ENCODE results near the gene RFLNA.

The RFLNA gene

GRCh38 chr12:124302241-124302806 lies 7.4 kb downstream of the RFLNA start:
- Histone ChIP-seq H3K9me2 (replicated peaks; ENCODE audit: low read depth, low read length) (no peaks in the 10 kb centered on the region), H3F3A (ENCODE audit: low read depth) (no peaks in the 10 kb centered on the region), H3K4me2 (ENCODE audit: low read depth, low read length, poor library complexity, severe bottlenecking) (no peak overlapping the region), H3K27me3 (ENCODE audit: insufficient read depth, low read length, poor library complexity, severe bottlenecking) (no peaks in the 10 kb centered on the region), H2AFZ (ENCODE audit: low read length) (no peak overlapping the region), H3K9ac (ENCODE audit: low read depth, low read length, poor library complexity, severe bottlenecking) (no peak overlapping the region), H3K36me3 (ENCODE audit: insufficient read depth, low read length) (no peaks in the 10 kb centered on the region), H4K20me1 (ENCODE audit: insufficient read depth, low read length, poor library complexity, severe bottlenecking) (no peaks in the 10 kb centered on the region), H3K79me2 (ENCODE audit: insufficient read depth, low read length) (no peaks in the 10 kb centered on the region), H3K4me3 (ENCODE audit: low read length, poor library complexity, severe bottlenecking) (no peak overlapping the region), H3K4me1 (ENCODE audit: insufficient read depth, low read length, poor library complexity, severe bottlenecking) (no peaks in the 10 kb centered on the region), H3K9me3 (ENCODE audit: insufficient read depth, low read depth, low read length) (no peaks in the 10 kb centered on the region)
- TF ChIP-seq CTCF (conservative IDR thresholded peaks at IDR 0.05; ENCODE audit: low read length) (no peak), EZH2phosphoT487 (IDR thresholded peaks at IDR 0.05; ENCODE audit: borderline replicate concordance) (no peak)

- no peaks in the 10 kb centered on the region for H3K36me3 ChIP-seq (ENCODE audit: insufficient read depth, low read length)
- no peaks in the 10 kb centered on the region for H3K79me2 ChIP-seq (ENCODE audit: insufficient read depth, low read length)
- H3K9me3 ChIP-seq (ENCODE audit: insufficient read depth, low read depth, low read length), result no peaks in the 10 kb centered on the region
- no peak overlapping the region for H3K9ac ChIP-seq (ENCODE audit: low read depth, low read length, poor library complexity, severe bottlenecking)
- no peaks in the 10 kb centered on the region for H3K27me3 ChIP-seq (ENCODE audit: insufficient read depth, low read length, poor library complexity, severe bottlenecking)
- no peak overlapping the region for H2AFZ ChIP-seq (ENCODE audit: low read length)
- H3F3A ChIP-seq (ENCODE audit: low read depth), result no peaks in the 10 kb centered on the region
- H3K4me2 ChIP-seq (ENCODE audit: low read depth, low read length, poor library complexity, severe bottlenecking), result no peak overlapping the region
- H4K20me1 ChIP-seq (ENCODE audit: insufficient read depth, low read length, poor library complexity, severe bottlenecking), result no peaks in the 10 kb centered on the region
- H3K4me3 ChIP-seq (ENCODE audit: low read length, poor library complexity, severe bottlenecking), result no peak overlapping the region
- H3K9me2 ChIP-seq (replicated peaks; ENCODE audit: low read depth, low read length), result no peaks in the 10 kb centered on the region
- TF ChIP-seq CTCF (conservative IDR thresholded peaks at IDR 0.05; ENCODE audit: low read length) (no peak), EZH2phosphoT487 (IDR thresholded peaks at IDR 0.05; ENCODE audit: borderline replicate concordance) (no peak)
- H3K4me1 ChIP-seq (ENCODE audit: insufficient read depth, low read length, poor library complexity, severe bottlenecking), result no peaks in the 10 kb centered on the region
Measured at GRCh38 chr12:124302807-124303578, 8.1 kb downstream of the RFLNA start.

GRCh38 chr12:124303579-124304313 lies 8.9 kb downstream of the RFLNA start:
- Histone ChIP-seq H3K4me3 (ENCODE audit: low read length, poor library complexity, severe bottlenecking) (no peak overlapping the region), H3K9me2 (replicated peaks; ENCODE audit: low read depth, low read length) (no peaks in the 10 kb centered on the region), H4K20me1 (ENCODE audit: insufficient read depth, low read length, poor library complexity, severe bottlenecking) (no peaks in the 10 kb centered on the region), H3K27me3 (ENCODE audit: insufficient read depth, low read length, poor library complexity, severe bottlenecking) (no peaks in the 10 kb centered on the region), H2AFZ (ENCODE audit: low read length) (no peak overlapping the region), H3K9ac (ENCODE audit: low read depth, low read length, poor library complexity, severe bottlenecking) (no peak overlapping the region), H3K36me3 (ENCODE audit: insufficient read depth, low read length) (no peaks in the 10 kb centered on the region), H3K9me3 (ENCODE audit: insufficient read depth, low read depth, low read length) (no peaks in the 10 kb centered on the region), H3K79me2 (ENCODE audit: insufficient read depth, low read length) (no peaks in the 10 kb centered on the region), H3F3A (ENCODE audit: low read depth) (no peaks in the 10 kb centered on the region), H3K4me1 (ENCODE audit: insufficient read depth, low read length, poor library complexity, severe bottlenecking) (no peaks in the 10 kb centered on the region), H3K4me2 (ENCODE audit: low read depth, low read length, poor library complexity, severe bottlenecking) (no peak overlapping the region)
- TF ChIP-seq CTCF (conservative IDR thresholded peaks at IDR 0.05; ENCODE audit: low read length), result no peak
- no peak for TF ChIP-seq EZH2phosphoT487 (IDR thresholded peaks at IDR 0.05; ENCODE audit: borderline replicate concordance)
